ENCODE results near the gene ESRP2. TPM values are rescaled to one million over a fixed set of nuclear protein-coding genes. Genes with fewer than 3 reads are reported as not detected.
A peak's percentile ranks its signal among the peaks of the same experiment; 100 is the strongest.

ESRP2 gene
- total RNA-seq, 1 donor from 2014 or later = 5.4 TPM

DNA sequence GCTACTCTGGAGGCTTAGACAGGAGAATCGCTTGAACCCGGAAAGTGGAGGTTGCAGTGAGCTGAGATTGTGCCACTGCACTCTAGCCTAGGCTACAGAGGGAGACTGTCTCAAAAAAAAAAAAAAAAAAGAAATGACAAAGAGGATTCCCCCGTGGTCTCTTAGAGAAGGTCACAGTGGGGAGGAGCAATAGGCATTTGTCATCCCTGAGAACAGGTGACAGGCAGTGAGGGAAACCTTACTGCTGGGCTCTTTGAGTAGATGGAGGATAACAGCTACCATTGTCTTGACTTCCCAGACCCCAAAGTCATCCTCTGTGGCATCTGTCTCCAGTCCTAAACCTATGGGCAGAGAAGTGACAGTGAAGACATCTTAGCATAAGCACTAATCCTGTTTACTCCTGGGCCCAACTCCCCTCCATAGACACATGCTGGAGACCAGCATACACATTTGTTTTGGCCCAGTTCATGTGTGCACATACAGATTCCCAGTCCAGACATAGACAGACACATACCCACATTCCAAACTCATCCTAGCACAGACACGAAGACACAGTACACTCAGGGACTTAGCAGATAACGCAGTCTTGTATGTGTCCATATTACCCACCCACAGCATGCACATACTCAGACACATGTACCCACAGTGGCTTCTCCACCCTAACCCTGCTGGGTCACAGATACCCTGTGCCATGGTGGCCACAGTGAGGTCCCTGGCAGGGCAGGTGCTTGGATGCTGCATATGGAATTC is 2.7 kb downstream of the ESRP2 start:
- H3K4me3 ChIP-seq = no peak overlapping the region
- DNase-seq (ENCODE audit: low spot score) = no peak

DNA sequence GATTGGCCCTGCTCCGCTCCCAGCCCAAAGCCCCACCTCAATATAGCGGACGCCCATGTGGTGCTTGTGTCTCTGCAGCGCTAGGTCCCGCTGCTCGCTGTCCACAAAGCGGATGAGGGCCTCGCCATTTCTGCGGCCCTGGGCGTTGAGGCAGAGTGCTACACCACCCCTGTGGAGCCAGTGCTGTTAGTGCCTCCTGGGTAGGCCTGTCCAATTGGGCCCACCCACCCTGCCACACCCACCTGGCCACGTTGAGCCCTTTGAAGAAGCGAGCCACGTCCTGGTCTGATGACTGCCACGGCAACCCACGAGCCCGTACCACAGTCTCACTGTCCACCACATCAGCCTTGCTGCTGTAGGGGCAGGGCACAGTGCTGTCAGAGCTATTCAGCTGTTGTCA is 3.6 kb downstream of the ESRP2 start:
- H3K36me3 Mint-ChIP-seq = peaks cover 4% of the 10 kb centered on the region
- TF ChIP-seq, protein P1, sequence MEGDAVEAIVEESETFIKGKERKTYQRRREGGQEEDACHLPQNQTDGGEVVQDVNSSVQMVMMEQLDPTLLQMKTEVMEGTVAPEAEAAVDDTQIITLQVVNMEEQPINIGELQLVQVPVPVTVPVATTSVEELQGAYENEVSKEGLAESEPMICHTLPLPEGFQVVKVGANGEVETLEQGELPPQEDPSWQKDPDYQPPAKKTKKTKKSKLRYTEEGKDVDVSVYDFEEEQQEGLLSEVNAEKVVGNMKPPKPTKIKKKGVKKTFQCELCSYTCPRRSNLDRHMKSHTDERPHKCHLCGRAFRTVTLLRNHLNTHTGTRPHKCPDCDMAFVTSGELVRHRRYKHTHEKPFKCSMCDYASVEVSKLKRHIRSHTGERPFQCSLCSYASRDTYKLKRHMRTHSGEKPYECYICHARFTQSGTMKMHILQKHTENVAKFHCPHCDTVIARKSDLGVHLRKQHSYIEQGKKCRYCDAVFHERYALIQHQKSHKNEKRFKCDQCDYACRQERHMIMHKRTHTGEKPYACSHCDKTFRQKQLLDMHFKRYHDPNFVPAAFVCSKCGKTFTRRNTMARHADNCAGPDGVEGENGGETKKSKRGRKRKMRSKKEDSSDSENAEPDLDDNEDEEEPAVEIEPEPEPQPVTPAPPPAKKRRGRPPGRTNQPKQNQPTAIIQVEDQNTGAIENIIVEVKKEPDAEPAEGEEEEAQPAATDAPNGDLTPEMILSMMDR (IDR thresholded peaks at IDR 0.05) = no peak
- TF ChIP-seq EZH2 (IDR thresholded peaks at IDR 0.05) (no peak), EZH2phosphoT487 (IDR thresholded peaks at IDR 0.05) (no peak)
- no peak overlapping the region for H3K4me2 ChIP-seq
- H3K36me3 ChIP-seq = no peaks in the 10 kb centered on the region
- H4K20me1 ChIP-seq (ENCODE audit: low read depth) = peaks cover 22% of the 10 kb centered on the region
- H3K4me3 ChIP-seq = no peak overlapping the region
- H3K27me3 Mint-ChIP-seq (ENCODE audit: insufficient read depth, low read depth) = peaks cover 31% of the 10 kb centered on the region
- H3F3A ChIP-seq (ENCODE audit: low read depth) = peaks cover 37% of the 10 kb centered on the region
- H3K79me2 ChIP-seq (ENCODE audit: low read depth) = no peaks in the 10 kb centered on the region
- H2AFZ ChIP-seq (replicated peaks) = no peak overlapping the region
- H3K4me1 ChIP-seq = peaks cover 19% of the 10 kb centered on the region
- peaks cover 9% of the 10 kb centered on the region for H3K4me1 Mint-ChIP-seq
- no peak overlapping the region for H3K9ac ChIP-seq
- no peak for DNase-seq (ENCODE audit: low spot score)
- H3K27me3 ChIP-seq = peaks cover 33% of the 10 kb centered on the region
- H3K9me3 ChIP-seq (ENCODE audit: low read depth) = no peaks in the 10 kb centered on the region
- H3K27ac ChIP-seq = no peak overlapping the region
- no peak overlapping the region for H3K27ac Mint-ChIP-seq
- no peak overlapping the region for H3K4me3 Mint-ChIP-seq
- no peaks in the 10 kb centered on the region for H3K9me3 Mint-ChIP-seq

More for the DNA sequence above, 2.7 kb downstream of the ESRP2 start:
- Mint-ChIP-seq H3K27me3 (ENCODE audit: insufficient read depth, low read depth) (peaks cover 31% of the 10 kb centered on the region), H3K4me3 (no peak overlapping the region), H3K36me3 (peaks cover 4% of the 10 kb centered on the region), H3K9me3 (no peaks in the 10 kb centered on the region), H3K27ac (no peak overlapping the region), H3K4me1 (peaks cover 14% of the 10 kb centered on the region)
- no peak overlapping the region for H3K27ac ChIP-seq
- no peak overlapping the region for H3K9ac ChIP-seq
- no peak overlapping the region for H3K4me2 ChIP-seq
- TF ChIP-seq EZH2phosphoT487 (IDR thresholded peaks at IDR 0.05) = no peak
- TF ChIP-seq, protein P1 (IDR thresholded peaks at IDR 0.05) = no peak
- TF ChIP-seq EZH2 (IDR thresholded peaks at IDR 0.05) = no peak
- H4K20me1 ChIP-seq (ENCODE audit: low read depth) = peaks cover 22% of the 10 kb centered on the region
- H2AFZ ChIP-seq (replicated peaks) = no peak overlapping the region
- peaks cover 19% of the 10 kb centered on the region for H3K4me1 ChIP-seq
- peaks cover 33% of the 10 kb centered on the region for H3K27me3 ChIP-seq
- no peaks in the 10 kb centered on the region for H3K36me3 ChIP-seq
- no peaks in the 10 kb centered on the region for H3K79me2 ChIP-seq (ENCODE audit: low read depth)
- peaks cover 40% of the 10 kb centered on the region for H3F3A ChIP-seq (ENCODE audit: low read depth)
- no peaks in the 10 kb centered on the region for H3K9me3 ChIP-seq (ENCODE audit: low read depth)

DNA sequence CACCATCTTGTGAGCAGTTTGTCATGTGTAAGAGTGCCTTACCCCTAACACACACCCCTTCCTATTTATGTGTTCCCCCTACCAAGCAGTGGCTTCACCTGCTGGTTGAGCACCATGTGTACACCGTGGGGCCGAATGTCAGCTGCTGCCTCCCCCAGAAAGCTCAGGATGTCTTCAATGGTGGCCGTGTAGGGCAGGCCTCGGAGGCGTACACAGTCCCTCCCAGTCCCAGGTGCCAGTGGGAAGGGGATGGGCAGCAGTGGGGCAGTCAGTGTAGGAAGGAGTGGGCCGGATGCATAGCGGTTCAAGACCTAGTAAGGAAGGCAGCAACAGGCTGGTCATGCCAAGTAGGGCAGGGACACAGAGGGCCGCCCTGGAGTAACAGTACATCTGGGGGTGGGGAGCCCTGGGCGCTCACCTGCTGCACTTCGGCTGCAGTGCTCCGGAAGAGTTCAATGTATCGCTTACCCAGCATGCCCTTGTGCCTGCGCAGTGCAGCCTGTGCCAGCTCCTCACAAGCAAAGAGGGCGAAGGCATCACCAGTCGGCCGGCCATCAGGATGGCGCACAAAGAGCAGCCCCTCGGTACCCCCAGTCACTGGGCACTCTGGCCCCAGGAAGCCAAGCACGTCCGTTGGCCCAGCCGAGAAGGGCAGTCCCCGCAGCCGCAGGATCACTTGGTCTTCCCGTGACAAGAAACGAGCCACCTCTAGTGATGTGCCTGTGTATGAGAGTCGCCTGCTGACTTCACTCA is 4.4 kb downstream of the ESRP2 start:
- H3K4me3 ChIP-seq = no peak overlapping the region
- H3K27ac ChIP-seq = no peak overlapping the region
- H2AFZ ChIP-seq (replicated peaks) = no peak overlapping the region
- H3K79me2 ChIP-seq (ENCODE audit: low read depth) = no peaks in the 10 kb centered on the region
- peaks cover 12% of the 10 kb centered on the region for H3K4me1 ChIP-seq
- TF ChIP-seq, protein P1 (IDR thresholded peaks at IDR 0.05) = no peak
- no peak for TF ChIP-seq EZH2 (IDR thresholded peaks at IDR 0.05)
- no peak for TF ChIP-seq EZH2phosphoT487 (IDR thresholded peaks at IDR 0.05)
- H3K4me1 Mint-ChIP-seq = peaks cover 4% of the 10 kb centered on the region
- peaks cover 22% of the 10 kb centered on the region for H4K20me1 ChIP-seq (ENCODE audit: low read depth)
- no peaks in the 10 kb centered on the region for H3K36me3 ChIP-seq
- no peak overlapping the region for H3K4me2 ChIP-seq
- peaks cover 26% of the 10 kb centered on the region for H3K27me3 Mint-ChIP-seq (ENCODE audit: insufficient read depth, low read depth)
- H3F3A ChIP-seq (ENCODE audit: low read depth) = peaks cover 29% of the 10 kb centered on the region
- peaks cover 4% of the 10 kb centered on the region for H3K36me3 Mint-ChIP-seq
- no peak overlapping the region for H3K9ac ChIP-seq
- no peak for DNase-seq (ENCODE audit: low spot score)
- no peaks in the 10 kb centered on the region for H3K9me3 ChIP-seq (ENCODE audit: low read depth)
- H3K9me3 Mint-ChIP-seq = no peaks in the 10 kb centered on the region
- H3K4me3 Mint-ChIP-seq = no peak overlapping the region
- H3K27me3 ChIP-seq = peaks cover 27% of the 10 kb centered on the region
- H3K27ac Mint-ChIP-seq = peak overlapping the region; percentile 24
